Hepatocyte (in vitro differentiated cells): Measurements from ENCODE around the gene CABS1. TPM values are rescaled to one million over a fixed set of nuclear protein-coding genes. Genes with fewer than 3 reads are reported as not detected.

Source experiments
- DNase-seq: peaks from one replicate; pipeline ENCODE4 v3.0.0-alpha.2; 2016; ENCODE audit warnings: low spot score
- H2AFZ ChIP-seq: fragments of 200-600 bp; sonication (generic); 2 replicates; pipeline ENCODE4 v1.6.0; 2016; ENCODE audit warnings: antibody characterized with exemption, mild to moderate bottlenecking
- H3K27ac ChIP-seq: fragments of 200-600 bp; sonication (generic); 2 replicates; pipeline ENCODE4 v1.5.1; 2016; ENCODE audit warnings: mild to moderate bottlenecking
- H3K27me3 ChIP-seq: fragments of 200-600 bp; sonication (generic); 2 replicates; pipeline ENCODE4 v1.6.1; 2016
- H3K36me3 ChIP-seq: fragments of 200-600 bp; sonication (generic); replicated peaks from 2 replicates; pipeline ENCODE4 v1.5.1; 2016; ENCODE audit warnings: low read depth; ENCODE audit not compliant: insufficient read depth
- H3K4me1 ChIP-seq: fragments of 200-600 bp; sonication (generic); 2 replicates; pipeline ENCODE4 v1.5.1; 2016; ENCODE audit warnings: mild to moderate bottlenecking, moderate library complexity; ENCODE audit not compliant: insufficient read depth
- H3K4me2 ChIP-seq: fragments of 200-600 bp; sonication (generic); 2 replicates; pipeline ENCODE4 v1.6.0; 2016
- H3K4me3 ChIP-seq: fragments of 200-600 bp; sonication (generic); 2 replicates; pipeline ENCODE4 v1.5.1; 2016; ENCODE audit warnings: mild to moderate bottlenecking
- H3K79me2 ChIP-seq: fragments of 200-600 bp; sonication (generic); 2 replicates; pipeline ENCODE4 v1.6.0; 2017; ENCODE audit warnings: mild to moderate bottlenecking
- H3K9me2 ChIP-seq: fragments of 200-600 bp; sonication (generic); replicated peaks from 2 replicates; pipeline ENCODE4 v1.6.0; 2017; ENCODE audit warnings: mild to moderate bottlenecking; ENCODE audit not compliant: insufficient read depth
- H3K9me3 ChIP-seq: fragments of 200-600 bp; sonication (generic); 2 replicates; pipeline ENCODE4 v1.5.1; 2016; ENCODE audit warnings: low read depth, mild to moderate bottlenecking
- H4K20me1 ChIP-seq: fragments of 200-600 bp; sonication (generic); 2 replicates; pipeline ENCODE4 v1.6.0; 2016; ENCODE audit warnings: mild to moderate bottlenecking; ENCODE audit not compliant: insufficient read depth, poor library complexity, severe bottlenecking
- CTCF ChIP-seq: fragments of 200-600 bp; sonication (generic); IDR thresholded peaks from 2 replicates; pipeline ENCODE4 v1.5.1; 2016; ENCODE audit warnings: antibody characterized with exemption, mild to moderate bottlenecking; ENCODE audit not compliant: poor library complexity
- EZH2 ChIP-seq: fragments of 200-600 bp; sonication (generic); IDR thresholded peaks from 2 replicates; pipeline ENCODE4 v1.6.1; 2016; ENCODE audit warnings: antibody characterized with exemption, mild to moderate bottlenecking, borderline replicate concordance
- EZH2phosphoT487 ChIP-seq: fragments of 200-600 bp; sonication (generic); IDR thresholded peaks from one replicate; pipeline ENCODE4 v1.6.1; 2018; ENCODE audit warnings: antibody characterized with exemption, mild to moderate bottlenecking, low read depth, moderate library complexity; ENCODE audit not compliant: unreplicated experiment, severe bottlenecking
- WGBS: methylation state at CpG from one replicate; pipeline ENCODE4 v1.1.6; 2016; ENCODE audit warnings: low lambda C conversion rate; ENCODE audit errors: missing lambda C conversion rate; 5-methylcytosine and 5-hydroxymethylcytosine counted together
- polyA plus RNA-seq: library from polyadenylated mRNA; unstranded; fragments of >200 nt; fragmentation: Nextera tagmentation; extraction: Ambion mirVana; gene quantifications from 2 replicates; pipeline ENCODE4 v1.2.1, GENCODE V29; 2016
- total RNA-seq: library from RNA; depleted of rRNA; stranded (reverse); fragments of >200 nt; gene quantifications from 2 replicates; pipeline ENCODE4 v1.2.3, GENCODE V29; 2014

The CABS1 gene
- total and polyA plus RNA-seq, 2 experiments from 2014 or later: not detected

GRCh38 chr4:70356185-70356584 lies 21.4 kb downstream of the CABS1 start:
- Histone ChIP-seq H4K20me1 (no peaks in the 10 kb centered on the region), H3K4me3 (no peak overlapping the region), H3K4me1 (no peaks in the 10 kb centered on the region), H3K36me3 (no peaks in the 10 kb centered on the region), H3K79me2 (no peaks in the 10 kb centered on the region), H3K9me2 (no peaks in the 10 kb centered on the region), H3K27me3 (no peaks in the 10 kb centered on the region), H3K9me3 (no peaks in the 10 kb centered on the region), H2AFZ (no peak overlapping the region), H3K4me2 (no peak overlapping the region), H3K27ac (no peak overlapping the region)
- 82% methylated on average over 1 of the region's 1 CpG for whole genome bisulfite sequencing
- DNase-seq: no peak
- TF ChIP-seq EZH2 (no peak), EZH2phosphoT487 (no peak), CTCF (no peak)

- DNase-seq: no peak
- 52% methylated on average over 3 of the region's 3 CpGs for WGBS
- H2AFZ ChIP-seq: no peak overlapping the region
- no peaks in the 10 kb centered on the region for H3K36me3 ChIP-seq
- H4K20me1 ChIP-seq: no peaks in the 10 kb centered on the region
- no peak for TF ChIP-seq EZH2phosphoT487
- TF ChIP-seq EZH2: no peak
- no peak for TF ChIP-seq CTCF
- H3K27ac ChIP-seq: no peak overlapping the region
- no peaks in the 10 kb centered on the region for H3K4me1 ChIP-seq
- H3K4me2 ChIP-seq: no peak overlapping the region
- H3K9me2 ChIP-seq: no peaks in the 10 kb centered on the region
- H3K9me3 ChIP-seq: no peaks in the 10 kb centered on the region
- H3K79me2 ChIP-seq: no peaks in the 10 kb centered on the region
- no peaks in the 10 kb centered on the region for H3K27me3 ChIP-seq
- no peak overlapping the region for H3K4me3 ChIP-seq
Observed at GRCh38 chr4:70359115-70359661, 24.4 kb downstream of the CABS1 start.

- no peak within 1 kb of the TSS for H3K4me2 ChIP-seq
- no peaks in the 10 kb centered on the region for H4K20me1 ChIP-seq
- no peaks in the 10 kb centered on the region for H3K4me1 ChIP-seq
- no peaks in the 10 kb centered on the region for H3K9me3 ChIP-seq
- H3K27ac ChIP-seq: no peak within 1 kb of the TSS
- H3K79me2 ChIP-seq: no peaks in the 10 kb centered on the region
- TF ChIP-seq CTCF (no peak), EZH2 (no peak), EZH2phosphoT487 (no peak)
- H3K4me3 ChIP-seq: no peak within 1 kb of the TSS
- no peaks in the 10 kb centered on the region for H3K36me3 ChIP-seq
- DNase-seq: no peak
- H2AFZ ChIP-seq: no peak within 1 kb of the TSS
- H3K27me3 ChIP-seq: no peaks in the 10 kb centered on the region
- 91% methylated on average over 3 of the region's 3 CpGs for WGBS
- no peaks in the 10 kb centered on the region for H3K9me2 ChIP-seq
Observed at GRCh38 chr4:70360460-70360859, 25.7 kb downstream of the CABS1 start, which contains the start of gene SMR3A. Gene SMR3A (plus strand): TSS chr4:70360760. CDS start chr4:70362116, 1,356 bp downstream.

- H3K36me3 ChIP-seq: no peaks in the 10 kb centered on the region
- H3K4me2 ChIP-seq: no peak overlapping the region
- no peak overlapping the region for H3K27ac ChIP-seq
- no peaks in the 10 kb centered on the region for H3K9me3 ChIP-seq
- H3K4me1 ChIP-seq: no peaks in the 10 kb centered on the region
- no peak overlapping the region for H2AFZ ChIP-seq
- no peaks in the 10 kb centered on the region for H3K79me2 ChIP-seq
- no peak for DNase-seq
- no peaks in the 10 kb centered on the region for H3K9me2 ChIP-seq
- 88% methylated on average over 5 of the region's 5 CpGs for WGBS
- no peaks in the 10 kb centered on the region for H3K27me3 ChIP-seq
- TF ChIP-seq CTCF (no peak), EZH2phosphoT487 (no peak), EZH2 (no peak)
- no peak overlapping the region for H3K4me3 ChIP-seq
- H4K20me1 ChIP-seq: no peaks in the 10 kb centered on the region
Observed at GRCh38 chr4:70364002-70364401, 29.2 kb downstream of the CABS1 start.
